GM23338 (cell line): Measurements from ENCODE around the gene ZMYND8. TPM values are rescaled to one million over a fixed set of nuclear protein-coding genes. Genes with fewer than 3 reads are reported as not detected.

Experiments used
- ATAC-seq: fragments of 200-7000 bp; cut with Tn5 transposase; 3 replicates; pipeline ENCODE4 v1.9.1; 2020
- DNase-seq: peaks from one replicate; pipeline ENCODE4 v3.0.0-alpha.2; 2015; ENCODE audit warnings: low spot score
- H2AFZ ChIP-seq: fragments of 200-600 bp; sonication (generic); 2 replicates; pipeline ENCODE4 v1.8.0; 2016; ENCODE audit warnings: antibody characterized with exemption, mild to moderate bottlenecking, moderate library complexity
- H3F3A ChIP-seq: fragments of 200-600 bp; sonication (generic); replicated peaks from 2 replicates; pipeline ENCODE4 v1.8.0; 2017; ENCODE audit warnings: antibody characterized with exemption, mixed run types, low read depth
- H3K27ac ChIP-seq: fragments of 200-600 bp; sonication (generic); 2 replicates; pipeline ENCODE4 v1.6.1; 2016; ENCODE audit warnings: low read depth
- H3K27me3 ChIP-seq: fragments of 200-600 bp; sonication (generic); 2 replicates; pipeline ENCODE4 v1.8.0; 2016; ENCODE audit warnings: mild to moderate bottlenecking, mixed run types, moderate library complexity; ENCODE audit not compliant: insufficient read depth
- H3K36me3 ChIP-seq: fragments of 200-600 bp; sonication (generic); 2 replicates; pipeline ENCODE4 v1.8.0; 2016; ENCODE audit warnings: mild to moderate bottlenecking; ENCODE audit not compliant: insufficient read depth
- H3K4me1 ChIP-seq: fragments of 200-600 bp; sonication (generic); 2 replicates; pipeline ENCODE4 v1.8.0; 2016; ENCODE audit warnings: mild to moderate bottlenecking, moderate library complexity; ENCODE audit not compliant: insufficient read depth
- H3K4me2 ChIP-seq: fragments of 200-600 bp; sonication (generic); 2 replicates; pipeline ENCODE4 v1.7.1; 2017; ENCODE audit warnings: mixed run types
- H3K4me3 ChIP-seq: fragments of 200-600 bp; sonication (generic); 2 replicates; pipeline ENCODE4 v1.6.1; 2016; ENCODE audit warnings: mixed run types
- H3K79me2 ChIP-seq: fragments of 200-600 bp; sonication (generic); replicated peaks from 2 replicates; pipeline ENCODE4 v1.8.0; 2017; ENCODE audit warnings: mild to moderate bottlenecking; ENCODE audit not compliant: insufficient read depth
- H3K9me2 ChIP-seq: fragments of 200-600 bp; sonication (generic); 2 replicates; pipeline ENCODE4 v1.8.0; 2017; ENCODE audit not compliant: insufficient read depth
- H4K20me1 ChIP-seq: fragments of 200-600 bp; sonication (generic); replicated peaks from 2 replicates; pipeline ENCODE4 v1.8.0; 2017; ENCODE audit warnings: mild to moderate bottlenecking; ENCODE audit not compliant: insufficient read depth
- H3K27ac Mint-ChIP-seq: 2 replicates; pipeline ENCODE4 v1.8.0; 2020; ENCODE audit warnings: inconsistent platforms, mild to moderate bottlenecking, moderate library complexity, mixed read lengths
- H3K27me3 Mint-ChIP-seq: 3 replicates; pipeline ENCODE4 v1.8.0; 2022; ENCODE audit warnings: low read depth, mild to moderate bottlenecking, moderate library complexity, mixed read lengths, inconsistent platforms; ENCODE audit not compliant: insufficient read depth, poor library complexity
- H3K36me3 Mint-ChIP-seq: 3 replicates; pipeline ENCODE4 v1.8.0; 2021; ENCODE audit warnings: low read depth, mild to moderate bottlenecking, inconsistent platforms, moderate library complexity, mixed read lengths
- H3K4me1 Mint-ChIP-seq: 3 replicates; pipeline ENCODE4 v1.8.0; 2020; ENCODE audit warnings: mild to moderate bottlenecking, inconsistent platforms, mixed read lengths
- H3K4me3 Mint-ChIP-seq: 3 replicates; pipeline ENCODE4 v1.8.0; 2021; ENCODE audit warnings: moderate library complexity, mild to moderate bottlenecking, inconsistent platforms, mixed read lengths
- H3K9me3 Mint-ChIP-seq: 3 replicates; pipeline ENCODE4 v1.8.0; 2020; ENCODE audit warnings: moderate library complexity, mild to moderate bottlenecking, inconsistent platforms, mixed read lengths
- CTCF ChIP-seq, 2 experiments: fragments of 200-600 bp in 1 of 2; sonication (generic) in 1 of 2; conservative IDR thresholded peaks; 2 replicates each; pipeline versions ENCODE4 v1.5.1 to v1.6.1; 2016 to 2017; ENCODE audit warnings: antibody characterized with exemption in 2 of 2, low read depth in 2 of 2, mild to moderate bottlenecking in 2 of 2, moderate library complexity in 1 of 2
- EZH2phosphoT487 ChIP-seq: fragments of 200-600 bp; sonication (generic); IDR thresholded peaks from one replicate; pipeline ENCODE4 v1.8.1; 2018; ENCODE audit warnings: antibody characterized with exemption; ENCODE audit not compliant: unreplicated experiment
- POLR2AphosphoS5 ChIP-seq: IDR thresholded peaks from 2 replicates; pipeline ENCODE4 v1.6.1; 2016; ENCODE audit warnings: antibody characterized with exemption, low read depth
- polyA plus RNA-seq: library from polyadenylated mRNA; unstranded; fragments of >200 nt; fragmentation: Nextera tagmentation; extraction: Ambion mirVana; gene quantifications from 2 replicates; pipeline ENCODE4 v1.2.1, GENCODE V29; 2016
- total RNA-seq: library from RNA; depleted of rRNA; stranded (reverse); fragments of >200 nt; shearing (Covaris generic); gene quantifications from 2 replicates; pipeline ENCODE4 v1.2.3, GENCODE V29; 2014
- TF ChIP-seq, protein P1 (sequence below): fragments of 250-450 bp; sonication (Bioruptor Pico); IDR thresholded peaks from 2 replicates; pipeline ENCODE4 v1.5.0; 2020; ENCODE audit warnings: mild to moderate bottlenecking, moderate library complexity

Gene ZMYND8
- total and polyA plus RNA-seq, 2 experiments from 2014 or later: 70.9 to 128 TPM

- 0 out of 2 replicates have a peak, but pooled peaks have one; percentile 20 for TF ChIP-seq POLR2AphosphoS5
- TF ChIP-seq, protein P1, sequence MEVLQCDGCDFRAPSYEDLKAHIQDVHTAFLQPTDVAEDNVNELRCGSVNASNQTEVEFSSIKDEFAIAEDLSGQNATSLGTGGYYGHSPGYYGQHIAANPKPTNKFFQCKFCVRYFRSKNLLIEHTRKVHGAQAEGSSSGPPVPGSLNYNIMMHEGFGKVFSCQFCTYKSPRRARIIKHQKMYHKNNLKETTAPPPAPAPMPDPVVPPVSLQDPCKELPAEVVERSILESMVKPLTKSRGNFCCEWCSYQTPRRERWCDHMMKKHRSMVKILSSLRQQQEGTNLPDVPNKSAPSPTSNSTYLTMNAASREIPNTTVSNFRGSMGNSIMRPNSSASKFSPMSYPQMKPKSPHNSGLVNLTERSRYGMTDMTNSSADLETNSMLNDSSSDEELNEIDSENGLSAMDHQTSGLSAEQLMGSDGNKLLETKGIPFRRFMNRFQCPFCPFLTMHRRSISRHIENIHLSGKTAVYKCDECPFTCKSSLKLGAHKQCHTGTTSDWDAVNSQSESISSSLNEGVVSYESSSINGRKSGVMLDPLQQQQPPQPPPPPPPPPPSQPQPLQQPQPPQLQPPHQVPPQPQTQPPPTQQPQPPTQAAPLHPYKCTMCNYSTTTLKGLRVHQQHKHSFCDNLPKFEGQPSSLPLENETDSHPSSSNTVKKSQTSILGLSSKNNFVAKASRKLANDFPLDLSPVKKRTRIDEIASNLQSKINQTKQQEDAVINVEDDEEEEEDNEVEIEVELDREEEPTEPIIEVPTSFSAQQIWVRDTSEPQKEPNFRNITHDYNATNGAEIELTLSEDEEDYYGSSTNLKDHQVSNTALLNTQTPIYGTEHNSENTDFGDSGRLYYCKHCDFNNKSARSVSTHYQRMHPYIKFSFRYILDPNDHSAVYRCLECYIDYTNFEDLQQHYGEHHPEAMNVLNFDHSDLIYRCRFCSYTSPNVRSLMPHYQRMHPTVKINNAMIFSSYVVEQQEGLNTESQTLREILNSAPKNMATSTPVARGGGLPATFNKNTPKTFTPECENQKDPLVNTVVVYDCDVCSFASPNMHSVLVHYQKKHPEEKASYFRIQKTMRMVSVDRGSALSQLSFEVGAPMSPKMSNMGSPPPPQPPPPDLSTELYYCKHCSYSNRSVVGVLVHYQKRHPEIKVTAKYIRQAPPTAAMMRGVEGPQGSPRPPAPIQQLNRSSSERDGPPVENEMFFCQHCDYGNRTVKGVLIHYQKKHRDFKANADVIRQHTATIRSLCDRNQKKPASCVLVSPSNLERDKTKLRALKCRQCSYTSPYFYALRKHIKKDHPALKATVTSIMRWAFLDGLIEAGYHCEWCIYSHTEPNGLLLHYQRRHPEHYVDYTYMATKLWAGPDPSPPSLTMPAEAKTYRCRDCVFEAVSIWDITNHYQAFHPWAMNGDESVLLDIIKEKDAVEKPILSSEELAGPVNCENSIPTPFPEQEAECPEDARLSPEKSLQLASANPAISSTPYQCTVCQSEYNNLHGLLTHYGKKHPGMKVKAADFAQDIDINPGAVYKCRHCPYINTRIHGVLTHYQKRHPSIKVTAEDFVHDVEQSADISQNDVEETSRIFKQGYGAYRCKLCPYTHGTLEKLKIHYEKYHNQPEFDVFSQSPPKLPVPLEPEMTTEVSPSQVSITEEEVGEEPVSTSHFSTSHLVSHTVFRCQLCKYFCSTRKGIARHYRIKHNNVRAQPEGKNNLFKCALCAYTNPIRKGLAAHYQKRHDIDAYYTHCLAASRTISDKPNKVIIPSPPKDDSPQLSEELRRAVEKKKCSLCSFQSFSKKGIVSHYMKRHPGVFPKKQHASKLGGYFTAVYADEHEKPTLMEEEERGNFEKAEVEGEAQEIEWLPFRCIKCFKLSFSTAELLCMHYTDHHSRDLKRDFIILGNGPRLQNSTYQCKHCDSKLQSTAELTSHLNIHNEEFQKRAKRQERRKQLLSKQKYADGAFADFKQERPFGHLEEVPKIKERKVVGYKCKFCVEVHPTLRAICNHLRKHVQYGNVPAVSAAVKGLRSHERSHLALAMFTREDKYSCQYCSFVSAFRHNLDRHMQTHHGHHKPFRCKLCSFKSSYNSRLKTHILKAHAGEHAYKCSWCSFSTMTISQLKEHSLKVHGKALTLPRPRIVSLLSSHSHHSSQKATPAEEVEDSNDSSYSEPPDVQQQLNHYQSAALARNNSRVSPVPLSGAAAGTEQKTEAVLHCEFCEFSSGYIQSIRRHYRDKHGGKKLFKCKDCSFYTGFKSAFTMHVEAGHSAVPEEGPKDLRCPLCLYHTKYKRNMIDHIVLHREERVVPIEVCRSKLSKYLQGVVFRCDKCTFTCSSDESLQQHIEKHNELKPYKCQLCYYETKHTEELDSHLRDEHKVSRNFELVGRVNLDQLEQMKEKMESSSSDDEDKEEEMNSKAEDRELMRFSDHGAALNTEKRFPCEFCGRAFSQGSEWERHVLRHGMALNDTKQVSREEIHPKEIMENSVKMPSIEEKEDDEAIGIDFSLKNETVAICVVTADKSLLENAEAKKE (CRISPR knock-in tag): no peak
- TF ChIP-seq CTCF (conservative IDR thresholded peaks at IDR 0.05; ENCODE audit: low read depth in 2 of 2): peak in 1 of 2 experiments; percentile 16; a peak in 1 of 4 replicates
- no peak for TF ChIP-seq EZH2phosphoT487
- Histone ChIP-seq H3K27ac (peak overlapping the region; percentile 86), H3K4me3 (no peak overlapping the region), H2AFZ (no peak overlapping the region), H3F3A (peaks cover 22% of the 10 kb centered on the region), H3K4me2 (no peak overlapping the region), H3K9me2 (0 out of 2 replicates have a peak, but pooled peaks cover 8% of the 10 kb centered on the region), H3K79me2 (peaks cover 100% of the 10 kb centered on the region), H3K36me3 (peaks cover 18% of the 10 kb centered on the region; the same call in 1 of the 2 replicates), H3K4me1 (peaks cover 65% of the 10 kb centered on the region), H3K27me3 (no peaks in the 10 kb centered on the region), H4K20me1 (no peaks in the 10 kb centered on the region)
- H3K27me3 Mint-ChIP-seq: peaks cover 22% of the 10 kb centered on the region
- no peak overlapping the region for H3K4me3 Mint-ChIP-seq
- no peak for ATAC-seq
- H3K36me3 Mint-ChIP-seq: peaks cover 80% of the 10 kb centered on the region
- H3K9me3 Mint-ChIP-seq: no peaks in the 10 kb centered on the region
- no peak for DNase-seq
- H3K27ac Mint-ChIP-seq: peak overlapping the region; percentile 87
- peaks cover 64% of the 10 kb centered on the region for H3K4me1 Mint-ChIP-seq
These were observed 44.4 kb downstream of the ZMYND8 start for GRCh38 chr20:47311967-47312681.
